Measurements from ENCODE around the gene NRIP1. TPM values are rescaled to one million over a fixed set of nuclear protein-coding genes. Genes with fewer than 3 reads are reported as not detected.

NRIP1 gene
- total RNA-seq, 1 experiment from 2014 or later: 14.6 TPM

DNA sequence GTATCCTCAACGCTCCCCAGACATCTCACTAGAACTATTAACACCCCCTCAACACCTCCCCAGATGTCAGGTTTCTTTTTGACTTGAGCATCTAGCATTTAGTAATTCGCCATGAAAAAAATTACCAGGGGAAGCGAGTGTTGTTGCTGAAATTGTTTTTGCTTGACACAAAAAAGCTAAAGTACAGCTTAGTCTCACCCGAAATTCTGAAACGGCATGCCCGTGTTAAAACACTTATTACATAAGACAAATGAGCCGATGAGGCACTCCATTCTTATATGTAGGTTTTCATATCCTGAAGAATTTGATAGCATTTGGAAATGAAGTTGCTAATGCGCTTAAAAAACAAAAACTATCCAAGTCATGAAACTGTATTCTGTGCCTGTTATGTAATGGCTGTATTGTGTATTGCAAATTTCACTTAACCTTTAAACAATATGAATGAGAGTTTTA lies 1.3 kb upstream of the NRIP1 start:
- Histone ChIP-seq H3K27ac (ENCODE audit: low read depth, low read length, poor library complexity, severe bottlenecking) (no peak overlapping the region), H3K36me3 (ENCODE audit: insufficient read depth, low read length, poor library complexity, severe bottlenecking) (no peaks in the 10 kb centered on the region), H3K4me1 (ENCODE audit: insufficient read depth, low read length, poor library complexity, severe bottlenecking) (peaks cover 22% of the 10 kb centered on the region), H3K4me3 (ENCODE audit: low read depth, low read length, poor library complexity, severe bottlenecking) (peak overlapping the region; percentile 78), H3K27me3 (replicated peaks; ENCODE audit: insufficient read depth, low read depth, low read length, poor library complexity) (no peaks in the 10 kb centered on the region), H3K9me3 (ENCODE audit: low read depth, low read length, poor library complexity, severe bottlenecking) (no peaks in the 10 kb centered on the region)
- ChIA-PET CTCF (no interaction called here), POLR2A (ENCODE audit: low non-redundant PET) (no interaction called here)
- no peak for DNase-seq (ENCODE audit: low spot score)
- BruUV-seq (replicated peaks): no TSS peak
- TF ChIP-seq EZH2 (IDR thresholded peaks at IDR 0.05; ENCODE audit: borderline replicate concordance, low read depth, low read length, poor library complexity, severe bottlenecking): no peak
- TF ChIP-seq, protein P1, sequence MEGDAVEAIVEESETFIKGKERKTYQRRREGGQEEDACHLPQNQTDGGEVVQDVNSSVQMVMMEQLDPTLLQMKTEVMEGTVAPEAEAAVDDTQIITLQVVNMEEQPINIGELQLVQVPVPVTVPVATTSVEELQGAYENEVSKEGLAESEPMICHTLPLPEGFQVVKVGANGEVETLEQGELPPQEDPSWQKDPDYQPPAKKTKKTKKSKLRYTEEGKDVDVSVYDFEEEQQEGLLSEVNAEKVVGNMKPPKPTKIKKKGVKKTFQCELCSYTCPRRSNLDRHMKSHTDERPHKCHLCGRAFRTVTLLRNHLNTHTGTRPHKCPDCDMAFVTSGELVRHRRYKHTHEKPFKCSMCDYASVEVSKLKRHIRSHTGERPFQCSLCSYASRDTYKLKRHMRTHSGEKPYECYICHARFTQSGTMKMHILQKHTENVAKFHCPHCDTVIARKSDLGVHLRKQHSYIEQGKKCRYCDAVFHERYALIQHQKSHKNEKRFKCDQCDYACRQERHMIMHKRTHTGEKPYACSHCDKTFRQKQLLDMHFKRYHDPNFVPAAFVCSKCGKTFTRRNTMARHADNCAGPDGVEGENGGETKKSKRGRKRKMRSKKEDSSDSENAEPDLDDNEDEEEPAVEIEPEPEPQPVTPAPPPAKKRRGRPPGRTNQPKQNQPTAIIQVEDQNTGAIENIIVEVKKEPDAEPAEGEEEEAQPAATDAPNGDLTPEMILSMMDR (conservative IDR thresholded peaks at IDR 0.05; ENCODE audit: low read depth, low read length): no peak
- intact Hi-C loops (cut with micrococcal nuclease; ENCODE audit: unreplicated experiment): loop anchor here (10.0 kb wide), 1 partner anchor 201 kb away; no protein-coding TSS in a partner anchor

DNA sequence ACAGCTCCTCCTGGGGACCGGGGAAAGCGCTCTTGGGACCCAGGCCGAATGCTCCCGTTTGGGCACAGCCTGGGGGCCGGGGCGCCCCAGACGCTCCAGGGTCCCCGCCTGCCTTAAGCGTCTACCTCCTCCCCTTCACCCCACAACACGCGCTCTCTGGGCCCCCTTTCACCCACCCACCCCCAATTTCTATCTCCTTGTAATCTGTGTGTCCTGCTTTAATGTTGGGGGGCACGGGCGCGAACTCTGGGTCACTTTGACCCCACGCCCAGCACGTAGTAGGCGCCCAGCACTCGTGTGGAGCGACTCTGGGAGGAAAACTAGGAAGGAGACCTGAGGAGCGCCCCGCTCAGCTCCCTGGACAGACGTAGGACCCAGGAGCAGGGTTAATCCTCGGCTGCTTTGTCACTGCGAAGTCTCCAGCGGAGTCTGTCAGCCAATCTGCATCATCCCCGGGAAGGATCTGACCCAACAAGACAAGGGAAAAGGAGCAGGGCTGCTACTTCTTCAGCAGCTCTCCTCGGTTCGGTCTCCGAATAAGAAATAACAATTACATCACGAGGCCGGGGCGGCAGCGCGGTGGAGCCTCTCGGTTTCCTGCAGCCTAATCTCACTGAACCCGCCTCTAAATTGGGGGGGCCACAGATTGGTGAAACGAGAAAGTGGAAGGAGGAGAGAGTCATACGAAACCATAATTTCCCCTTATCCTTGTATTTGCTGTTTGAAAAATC lies 757 bp upstream of the NRIP1 start:
- intact Hi-C loops (cut with micrococcal nuclease; ENCODE audit: unreplicated experiment): loop anchor here (10.0 kb wide), 1 partner anchor 201 kb away; no protein-coding TSS in a partner anchor
- BruUV-seq (replicated peaks): no TSS peak
- peak; percentile 70 for DNase-seq (ENCODE audit: low spot score)
- Histone ChIP-seq H3K36me3 (ENCODE audit: insufficient read depth, low read length, poor library complexity, severe bottlenecking) (no peaks in the 10 kb centered on the region), H3K4me1 (ENCODE audit: insufficient read depth, low read length, poor library complexity, severe bottlenecking) (peaks cover 27% of the 10 kb centered on the region), H3K27me3 (replicated peaks; ENCODE audit: insufficient read depth, low read depth, low read length, poor library complexity) (no peaks in the 10 kb centered on the region), H3K9me3 (ENCODE audit: low read depth, low read length, poor library complexity, severe bottlenecking) (no peaks in the 10 kb centered on the region), H3K4me3 (ENCODE audit: low read depth, low read length, poor library complexity, severe bottlenecking) (peak overlapping the region; percentile 78), H3K27ac (ENCODE audit: low read depth, low read length, poor library complexity, severe bottlenecking) (peak overlapping the region; percentile 85)
- POLR2A ChIA-PET (ENCODE audit: low non-redundant PET): no interaction called here
- no peak for TF ChIP-seq EZH2 (IDR thresholded peaks at IDR 0.05; ENCODE audit: borderline replicate concordance, low read depth, low read length, poor library complexity, severe bottlenecking)
- TF ChIP-seq, protein P1 (conservative IDR thresholded peaks at IDR 0.05; ENCODE audit: low read depth, low read length): no peak
- CTCF ChIA-PET: no interaction called here

DNA sequence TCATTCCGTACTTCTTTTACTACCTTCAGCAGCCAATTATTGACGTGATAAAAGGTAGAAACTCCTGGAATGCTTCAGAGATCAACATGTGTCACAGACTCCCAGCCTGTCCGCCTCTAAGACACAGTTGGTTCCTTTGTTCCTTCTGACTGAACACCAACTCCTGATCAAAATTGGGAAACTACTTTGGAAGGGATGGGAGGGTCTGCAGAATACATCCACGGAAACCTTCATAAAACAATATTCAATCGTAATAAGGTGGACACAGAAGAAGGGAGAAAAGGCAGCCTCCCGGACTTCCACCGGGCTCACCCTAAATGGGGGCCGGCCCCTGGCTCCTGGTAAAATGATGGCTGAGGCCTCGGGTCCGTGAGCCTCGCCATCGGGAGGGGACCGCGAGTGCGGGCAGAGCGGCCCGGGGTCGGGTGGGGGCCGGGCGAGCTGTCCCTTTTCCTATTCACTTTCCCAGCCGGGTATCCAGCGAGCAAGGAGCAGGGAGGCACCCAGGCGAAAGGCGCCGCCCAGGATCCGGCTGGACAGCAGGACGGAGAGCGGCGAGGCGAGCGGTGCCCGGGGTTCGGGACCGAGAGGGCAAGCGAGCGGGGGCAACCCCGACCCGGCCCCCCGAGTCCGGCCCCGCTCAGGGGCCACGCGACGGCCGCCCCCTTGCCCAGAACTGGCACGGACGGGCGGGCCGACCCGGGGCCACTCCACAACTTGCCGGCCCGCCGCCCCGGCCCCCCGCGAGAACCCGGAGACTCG lies 805 bp downstream of the NRIP1 start:
- peak overlapping the region; percentile 85 for H3K27ac ChIP-seq (ENCODE audit: low read depth, low read length, poor library complexity, severe bottlenecking)
- intact Hi-C loops (cut with micrococcal nuclease; ENCODE audit: unreplicated experiment): loop anchor here (10.0 kb wide), 1 partner anchor 199 kb away; no protein-coding TSS in a partner anchor
- peak overlapping the region; percentile 78 for H3K4me3 ChIP-seq (ENCODE audit: low read depth, low read length, poor library complexity, severe bottlenecking)
- no peaks in the 10 kb centered on the region for H3K27me3 ChIP-seq (replicated peaks; ENCODE audit: insufficient read depth, low read depth, low read length, poor library complexity)
- BruUV-seq (replicated peaks): no TSS peak
- peaks cover 43% of the 10 kb centered on the region for H3K4me1 ChIP-seq (ENCODE audit: insufficient read depth, low read length, poor library complexity, severe bottlenecking)
- no peaks in the 10 kb centered on the region for H3K9me3 ChIP-seq (ENCODE audit: low read depth, low read length, poor library complexity, severe bottlenecking)
- TF ChIP-seq EZH2 (IDR thresholded peaks at IDR 0.05; ENCODE audit: borderline replicate concordance, low read depth, low read length, poor library complexity, severe bottlenecking): no peak
- TF ChIP-seq, protein P1 (conservative IDR thresholded peaks at IDR 0.05; ENCODE audit: low read depth, low read length): no peak
- no peaks in the 10 kb centered on the region for H3K36me3 ChIP-seq (ENCODE audit: insufficient read depth, low read length, poor library complexity, severe bottlenecking)
- POLR2A ChIA-PET (ENCODE audit: low non-redundant PET): no interaction called here
- CTCF ChIA-PET: no interaction called here
- DNase-seq (ENCODE audit: low spot score): peak; percentile 30
